Activated CD8-positive, alpha-beta T cell treated with anti-CD3 and anti-CD28 coated beads for 36 hours (primary cell): ENCODE results near the gene PROM2. TPM values are rescaled to one million over a fixed set of nuclear protein-coding genes. Genes with fewer than 3 reads are reported as not detected.

Source experiments
- ATAC-seq: fragments of 200-7000 bp; cut with Tn5 transposase; one replicate; pipeline ENCODE4 v1.10.0; 2021; ENCODE audit warnings: mild to moderate bottlenecking, moderate library complexity
- CTCF ChIA-PET: fragments of 350-600 bp; sonication (Branson Sonifier 250); formaldehyde crosslinking; loops from one replicate; lab custom pipeline; 2021; ENCODE audit warnings: antibody characterized with exemption; lab: Charles Lee
- POLR2A ChIA-PET: fragments of 350-600 bp; sonication (Branson Sonifier 250); formaldehyde crosslinking; loops from one replicate; lab custom pipeline; 2021; ENCODE audit warnings: antibody characterized with exemption; lab: Charles Lee
- DNase-seq: peaks from one replicate; pipeline ENCODE4 v3.0.0-alpha.2; 2020
- H3K27ac Mint-ChIP-seq: one replicate; pipeline ENCODE4 v1.8.0; 2021; ENCODE audit warnings: mild to moderate bottlenecking, mixed read lengths
- H3K27me3 Mint-ChIP-seq: one replicate; pipeline ENCODE4 v1.8.0; 2021; ENCODE audit warnings: mixed read lengths
- H3K36me3 Mint-ChIP-seq: one replicate; pipeline ENCODE4 v1.8.0; 2021; ENCODE audit warnings: low read depth, mixed read lengths
- H3K4me1 Mint-ChIP-seq: one replicate; pipeline ENCODE4 v1.8.0; 2021; ENCODE audit warnings: low read depth, mixed read lengths
- H3K4me3 Mint-ChIP-seq: one replicate; pipeline ENCODE4 v1.8.0; 2021; ENCODE audit warnings: mild to moderate bottlenecking, moderate library complexity, mixed read lengths
- H3K9me3 Mint-ChIP-seq: one replicate; pipeline ENCODE4 v1.8.0; 2021; ENCODE audit warnings: mixed read lengths
- CTCF ChIP-seq: fragments of 200-600 bp; IDR thresholded peaks from one replicate; pipeline ENCODE4 v1.8.0; 2022; ENCODE audit warnings: antibody characterized with exemption, mild to moderate bottlenecking
- intact Hi-C: fragments of 100-400 bp; cut with micrococcal nuclease; formaldehyde crosslinking; loops from one replicate; pipeline ENCODE4 v1.10.0; 2022
- total RNA-seq, 2 experiments: library from RNA; stranded (reverse); gene quantifications; one replicate each; pipeline ENCODE4 v1.2.3, GENCODE V29; 2021

The PROM2 gene
- total RNA-seq, 2 experiments from 2014 or later, result 0.47 to 1.2 TPM

GRCh38 chr2:95320986-95321767 is 46.9 kb downstream of the PROM2 start:
- H3K36me3 Mint-ChIP-seq, result no peaks in the 10 kb centered on the region
- CTCF ChIA-PET, result no interaction called here

GRCh38 chr2:95323347-95324155 is 49.3 kb downstream of the PROM2 start:
- DNase-seq, result peak; percentile 21
- CTCF ChIA-PET, result no interaction called here
- POLR2A ChIA-PET, result no interaction called here
- intact Hi-C loops, result no loop called here
- Mint-ChIP-seq H3K36me3 (no peaks in the 10 kb centered on the region), H3K9me3 (no peaks in the 10 kb centered on the region), H3K27me3 (no peaks in the 10 kb centered on the region), H3K4me1 (no peaks in the 10 kb centered on the region), H3K4me3 (no peak overlapping the region), H3K27ac (no peak overlapping the region)
- peak; percentile 64 for ATAC-seq
- TF ChIP-seq CTCF, result peak; percentile 37

More at GRCh38 chr2:95320986-95321767, 46.9 kb downstream of the PROM2 start:
- no peak for TF ChIP-seq CTCF
- intact Hi-C loops, result no loop called here
- Mint-ChIP-seq H3K4me3 (no peak overlapping the region), H3K9me3 (no peaks in the 10 kb centered on the region), H3K27me3 (no peaks in the 10 kb centered on the region), H3K4me1 (no peaks in the 10 kb centered on the region), H3K27ac (no peak overlapping the region)
- POLR2A ChIA-PET, result no interaction called here
- DNase-seq, result no peak
- no peak for ATAC-seq

- no peaks in the 10 kb centered on the region for H3K36me3 Mint-ChIP-seq
- ChIA-PET POLR2A (no interaction called here), CTCF (no interaction called here)
- no peak for TF ChIP-seq CTCF
- no peaks in the 10 kb centered on the region for H3K27me3 Mint-ChIP-seq
- no peak for DNase-seq
- intact Hi-C loops, result no loop called here
- H3K27ac Mint-ChIP-seq, result no peak overlapping the region
- H3K4me1 Mint-ChIP-seq, result no peaks in the 10 kb centered on the region
- no peak overlapping the region for H3K4me3 Mint-ChIP-seq
- no peaks in the 10 kb centered on the region for H3K9me3 Mint-ChIP-seq
- ATAC-seq, result no peak
These were observed 50.8 kb downstream of the PROM2 start for GRCh38 chr2:95325026-95325425.

- no peaks in the 10 kb centered on the region for H3K36me3 Mint-ChIP-seq
- H3K4me1 Mint-ChIP-seq, result no peaks in the 10 kb centered on the region
- H3K27me3 Mint-ChIP-seq, result no peaks in the 10 kb centered on the region
- DNase-seq (no peak), ATAC-seq (no peak)
- no peak overlapping the region for H3K4me3 Mint-ChIP-seq
- ChIA-PET CTCF (no interaction called here), POLR2A (no interaction called here)
- no peaks in the 10 kb centered on the region for H3K9me3 Mint-ChIP-seq
- intact Hi-C loops, result no loop called here
- TF ChIP-seq CTCF, result no peak
- H3K27ac Mint-ChIP-seq, result no peak overlapping the region
These were observed 51.6 kb downstream of the PROM2 start for GRCh38 chr2:95325590-95326432.
